Heart right ventricle (tissue), 16 donors: Measurements from ENCODE around the gene SUCNR1. TPM values are rescaled to one million over a fixed set of nuclear protein-coding genes. Genes with fewer than 3 reads are reported as not detected.

Experiments
- ATAC-seq, 8 donors: fragments of 200-7000 bp; cut with Tn5 transposase; one replicate each; pipeline ENCODE4 v1.9.1; 2020; ENCODE audit warnings: mild to moderate bottlenecking in 8 of 8, moderate library complexity in 8 of 8, moderate number of reproducible peaks in 1 of 8
- DNase-seq, 2 donors: peaks; one replicate each; pipeline ENCODE4 v3.0.0-alpha.2; 2020
- H3K27ac ChIP-seq, 10 donors: fragments of 200-600 bp; sonication (generic) in 2 of 10; one replicate each; pipeline versions ENCODE4 v1.5.0 to v1.8.0; 2020 to 2022; ENCODE audit warnings: mild to moderate bottlenecking in 3 of 10
- H3K27me3 ChIP-seq, 7 donors: fragments of 200-600 bp; one replicate each; pipeline ENCODE4 v1.8.0; 2021 to 2022; ENCODE audit warnings: mild to moderate bottlenecking in 2 of 7
- H3K36me3 ChIP-seq, 9 donors: fragments of 200-600 bp; sonication (generic) in 1 of 9; one replicate each; pipeline versions ENCODE4 v1.5.0 to v1.8.0; 2020 to 2022; ENCODE audit warnings: mild to moderate bottlenecking in 2 of 9
- H3K4me1 ChIP-seq, 9 donors: fragments of 200-600 bp; sonication (generic) in 1 of 9; one replicate each; pipeline versions ENCODE4 v1.5.0 to v1.8.0; 2020 to 2022; ENCODE audit warnings: mild to moderate bottlenecking in 4 of 9
- H3K4me3 ChIP-seq, 10 donors: fragments of 200-600 bp; sonication (generic) in 2 of 10; one replicate each; pipeline versions ENCODE4 v1.5.0 to v1.8.0; 2020 to 2022; ENCODE audit warnings: mild to moderate bottlenecking in 7 of 10, moderate library complexity in 2 of 10
- H3K9me3 ChIP-seq, 11 donors: fragments of 200-600 bp in 10 of 11; sonication (generic) in 2 of 11; one replicate each; pipeline versions ENCODE4 v1.5.0 to v1.8.0; 2013 to 2022; ENCODE audit warnings: mild to moderate bottlenecking in 2 of 11, control low read depth in 1 of 11, moderate library complexity in 1 of 11
- WGBS, 2 donors: extraction: QIAGEN DNeasy Blood & Tissue Kit; methylation state at CpG; one replicate each; pipeline ENCODE4 v1.1.7; 2013; ENCODE audit warnings: inconsistent platforms in 1 of 2; 5-methylcytosine and 5-hydroxymethylcytosine counted together
- intact Hi-C, 10 donors: fragments of 100-400 bp; cut with DNase I; formaldehyde crosslinking; loops; one replicate each; pipeline versions ENCODE4 v1.11.1 to v1.14.2; 2022
- polyA plus RNA-seq, 2 donors: library from polyadenylated mRNA; stranded (reverse); fragments of 200-250 nt; gene quantifications; one replicate each; pipeline ENCODE4 v1.2.3, GENCODE V29; 2013
- total RNA-seq, 10 donors: library from RNA; stranded (reverse); fragmentation: NEBNext Ultra II Directional in 3 of 10; extraction: Animal tissue kit (Norgen Biotek cat#: 25700) in 3 of 10; gene quantifications; one replicate each; pipeline versions ENCODE4 v1.2.1 to v1.2.4, GENCODE V29; 2021 to 2023
- TF ChIP-seq, protein P1 (sequence below), 9 donors: fragments of 200-600 bp; sonication (generic) in 2 of 9; IDR thresholded peaks; one replicate each; pipeline versions ENCODE4 v1.5.0 to v1.8.0; 2021 to 2022; ENCODE audit warnings: antibody characterized with exemption in 9 of 9, mild to moderate bottlenecking in 5 of 9, moderate library complexity in 1 of 9
- donor health status: Arrhythmogenic right ventricular cardiomyopathy.
- donor health status: ischemic (EF 13 %, LVEDD 7.1; RV severe dilation, severe dysfunction).
- donor health status: healthy with polysubstance abuse.
- donor health status: DM: no; HTN: yes; CAD: no.
- donor health status: DM: no; HTN: no; CAD: no.
- donor health status: ischemic (EF 25% LVEDD 6.9; RV normal size, moderate dysfunction).
- donor health status: ischemic (EF 25% LVEDD 5.7; RV mildly dilated, moderate dysfunction).
- donor health status: healthy.
- donor health status: DM: yes; HTN: yes; CAD: no.
- donor health status: Ischemic cardiomyopathy.
- donor health status: ischemic (EF 35%, LVEDD 5.7; RV mildly dilated, moderate dysfunction).
- donor health status: nonischemic (EF 11% LVEDD 7.7; RV severe dilation, severe dysfunction).
- donor health status: DM: yes; HTN: yes; CAD: no.
- donor health status: PGD.
- donor health status: ischemic (EF 29% LVEDD 5.4; RV normal size, mild dysfunction).
- donor health status: nonischemic (EF 23%, LVEDD 6.1; RV moderate dilation, normal function).

The SUCNR1 gene
- total and polyA plus RNA-seq, 12 donors, result 0.04 to 2.4 (median 0.13) TPM; not detected in 2

DNA sequence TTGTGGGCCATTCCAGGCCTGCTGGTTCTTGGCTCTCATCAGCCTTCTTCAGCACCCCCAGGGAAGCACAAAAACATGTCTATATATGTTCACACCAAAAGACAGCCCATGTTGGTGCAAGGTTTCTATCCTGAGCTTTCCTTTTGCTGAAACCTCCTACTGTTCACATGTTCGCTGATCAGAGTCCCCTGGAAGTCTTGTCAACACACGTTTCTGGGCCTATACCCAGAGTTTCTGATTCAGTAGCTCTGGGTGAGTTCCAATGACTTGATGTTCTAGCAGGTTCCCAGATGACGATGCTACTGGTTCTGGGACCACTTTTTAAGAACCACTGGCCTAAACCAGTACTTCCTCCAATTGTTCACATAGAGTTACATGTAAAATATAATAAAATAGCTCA, 46.0 kb downstream of the SUCNR1 start:
- H3K36me3 ChIP-seq, result no peaks in the 10 kb centered on the region
- no peaks in the 10 kb centered on the region for H3K9me3 ChIP-seq
- no peak overlapping the region for H3K4me3 ChIP-seq
- no peak for DNase-seq
- no peak overlapping the region for H3K27ac ChIP-seq
- intact Hi-C loops, result loop anchor here in 9 of 10 donors (2.0 to 10.0 kb wide), 10 partner anchors 75 to 692 kb away; partner anchors contain the start of gene IGSF10 (in 1 of the 9)
- 72 to 75% methylated on average over 3 of the region's 3 CpGs for WGBS, 2 donors
- no peaks in the 10 kb centered on the region for H3K27me3 ChIP-seq
- peaks cover 0 to 10% (median 0%) of the 10 kb centered on the region in 9 donors for H3K4me1 ChIP-seq
- no peak for ATAC-seq
- TF ChIP-seq, protein P1, sequence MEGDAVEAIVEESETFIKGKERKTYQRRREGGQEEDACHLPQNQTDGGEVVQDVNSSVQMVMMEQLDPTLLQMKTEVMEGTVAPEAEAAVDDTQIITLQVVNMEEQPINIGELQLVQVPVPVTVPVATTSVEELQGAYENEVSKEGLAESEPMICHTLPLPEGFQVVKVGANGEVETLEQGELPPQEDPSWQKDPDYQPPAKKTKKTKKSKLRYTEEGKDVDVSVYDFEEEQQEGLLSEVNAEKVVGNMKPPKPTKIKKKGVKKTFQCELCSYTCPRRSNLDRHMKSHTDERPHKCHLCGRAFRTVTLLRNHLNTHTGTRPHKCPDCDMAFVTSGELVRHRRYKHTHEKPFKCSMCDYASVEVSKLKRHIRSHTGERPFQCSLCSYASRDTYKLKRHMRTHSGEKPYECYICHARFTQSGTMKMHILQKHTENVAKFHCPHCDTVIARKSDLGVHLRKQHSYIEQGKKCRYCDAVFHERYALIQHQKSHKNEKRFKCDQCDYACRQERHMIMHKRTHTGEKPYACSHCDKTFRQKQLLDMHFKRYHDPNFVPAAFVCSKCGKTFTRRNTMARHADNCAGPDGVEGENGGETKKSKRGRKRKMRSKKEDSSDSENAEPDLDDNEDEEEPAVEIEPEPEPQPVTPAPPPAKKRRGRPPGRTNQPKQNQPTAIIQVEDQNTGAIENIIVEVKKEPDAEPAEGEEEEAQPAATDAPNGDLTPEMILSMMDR (IDR thresholded peaks at IDR 0.05), result no peak

DNA sequence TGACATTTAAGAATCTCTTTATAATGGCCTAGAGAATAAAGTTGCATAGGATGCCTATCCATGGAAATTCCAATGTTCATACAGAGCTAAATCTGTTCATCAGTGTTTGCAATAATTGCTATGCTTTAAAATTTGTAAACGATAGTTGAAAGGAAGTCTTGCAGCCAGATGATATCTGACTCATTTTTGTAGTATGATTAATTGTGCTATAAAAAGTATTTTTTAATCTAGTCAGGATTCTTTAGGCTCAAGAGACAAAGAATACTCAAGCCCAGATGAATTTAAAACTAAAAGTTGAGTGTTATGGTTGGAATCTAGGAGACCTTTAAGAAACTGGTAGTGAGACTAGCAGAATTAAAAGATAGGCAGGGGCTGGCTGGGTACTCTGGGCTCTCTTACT, 50.5 kb downstream of the SUCNR1 start:
- 4 to 22% methylated on average over 1 of the region's 1 CpG for WGBS, 2 donors
- Histone ChIP-seq H3K36me3 (no peaks in the 10 kb centered on the region), H3K9me3 (no peaks in the 10 kb centered on the region), H3K27me3 (no peaks in the 10 kb centered on the region), H3K27ac (no peak overlapping the region), H3K4me1 (peaks cover 0 to 12% (median 0%) of the 10 kb centered on the region in 9 donors), H3K4me3 (no peak overlapping the region)
- TF ChIP-seq, protein P1 (IDR thresholded peaks at IDR 0.05), result no peak
- DNase-seq (no peak), ATAC-seq (no peak)
- intact Hi-C loops, result loop anchor here in 3 of 10 donors (5.0 to 10.0 kb wide), 3 partner anchors 87 to 482 kb away; partner anchors contain the start of gene IGSF10 (in 1 of the 3)

DNA sequence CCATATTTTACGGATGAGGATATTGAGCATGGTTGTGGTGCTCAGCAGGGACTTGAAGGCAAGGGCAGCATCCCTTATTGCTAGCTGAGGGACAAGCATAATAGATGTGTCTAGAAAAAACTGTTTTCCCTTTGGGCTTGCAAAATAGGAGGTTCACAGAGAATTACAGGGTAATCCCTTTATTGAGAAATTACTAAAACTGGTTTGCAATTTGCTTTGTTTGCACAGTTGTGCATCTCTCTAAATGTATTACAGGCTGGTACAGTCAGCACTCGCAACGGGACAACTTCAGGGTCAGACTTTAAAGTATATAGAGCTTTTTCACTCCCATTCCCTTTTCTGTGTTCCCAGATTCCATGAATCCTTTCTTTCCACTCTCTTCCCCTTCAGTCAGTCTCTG, 51.3 kb downstream of the SUCNR1 start:
- DNase-seq, result no peak
- Histone ChIP-seq H3K4me1 (peaks cover 0 to 12% (median 0%) of the 10 kb centered on the region in 9 donors), H3K36me3 (no peaks in the 10 kb centered on the region), H3K27me3 (no peaks in the 10 kb centered on the region), H3K4me3 (no peak overlapping the region), H3K9me3 (no peaks in the 10 kb centered on the region), H3K27ac (no peak overlapping the region)
- TF ChIP-seq, protein P1 (IDR thresholded peaks at IDR 0.05), result no peak
- 96 to 98% methylated on average over 3 of the region's 3 CpGs for WGBS, 2 donors
- no peak for ATAC-seq
- intact Hi-C loops, result loop anchor here in 3 of 10 donors (5.0 to 10.0 kb wide), 3 partner anchors 87 to 482 kb away; partner anchors contain the start of gene IGSF10 (in 1 of the 3)

DNA sequence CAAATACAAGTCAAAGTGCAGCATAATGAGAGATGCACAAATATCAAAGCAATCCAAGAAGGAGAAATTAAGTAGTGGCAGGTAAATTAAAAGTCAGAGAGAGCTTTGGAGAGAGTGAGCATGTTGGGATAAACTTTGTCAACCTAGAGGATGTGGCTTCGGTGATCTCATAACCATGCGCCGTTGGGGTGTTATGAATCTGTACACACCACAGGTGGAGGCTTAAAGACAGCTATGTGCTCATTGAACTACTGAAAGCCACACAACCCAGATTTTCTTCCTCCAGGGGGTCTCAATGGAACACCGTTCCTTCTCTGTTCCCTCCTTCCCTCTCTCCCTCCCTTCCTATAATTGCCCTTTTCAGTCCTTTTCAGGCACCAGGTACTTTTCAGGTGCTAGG, 52.0 kb downstream of the SUCNR1 start:
- TF ChIP-seq, protein P1 (IDR thresholded peaks at IDR 0.05), result no peak
- 95 to 96% methylated on average over 4 of the region's 4 CpGs for WGBS, 2 donors
- no peaks in the 10 kb centered on the region for H3K9me3 ChIP-seq
- H3K27ac ChIP-seq, result no peak overlapping the region
- intact Hi-C loops, result loop anchor here in 1 of 10 donors (10.0 kb wide), 1 partner anchor 461 kb away; the partner anchor contains the start of gene IGSF10
- no peaks in the 10 kb centered on the region for H3K27me3 ChIP-seq
- no peaks in the 10 kb centered on the region for H3K36me3 ChIP-seq
- H3K4me1 ChIP-seq, result peaks cover 0 to 12% (median 0%) of the 10 kb centered on the region in 9 donors
- DNase-seq, result no peak
- H3K4me3 ChIP-seq, result no peak overlapping the region
- no peak for ATAC-seq
